GM18507 (cell line): ENCODE data around the gene ZEB1.
"Not testable (repeated sequence)": the region's sequence is repeated elsewhere in the genome, so short reads cannot be mapped to it uniquely, and the experiment has no call there.

Experiments
- DNase-seq: peaks from one replicate; pipeline ENCODE4 v3.0.0; 2011; ENCODE audit warnings: low read depth; ENCODE audit not compliant: insufficient read length; ENCODE audit errors: extremely low spot score
- FAIRE-seq: peaks from 2 replicates; lab custom pipeline; 2011; peaks lifted over from hg19 to GRCh38; lab: Jason Lieb, UNC

The ZEB1 gene

GRCh38 chr10:31404640-31405039 is 85.6 kb downstream of the ZEB1 start:
- FAIRE-seq (peak; percentile 33), DNase-seq (no peak)

- not testable (repeated sequence) for DNase-seq, FAIRE-seq
Measured at GRCh38 chr10:31405829-31406228, 86.8 kb downstream of the ZEB1 start.

DNA sequence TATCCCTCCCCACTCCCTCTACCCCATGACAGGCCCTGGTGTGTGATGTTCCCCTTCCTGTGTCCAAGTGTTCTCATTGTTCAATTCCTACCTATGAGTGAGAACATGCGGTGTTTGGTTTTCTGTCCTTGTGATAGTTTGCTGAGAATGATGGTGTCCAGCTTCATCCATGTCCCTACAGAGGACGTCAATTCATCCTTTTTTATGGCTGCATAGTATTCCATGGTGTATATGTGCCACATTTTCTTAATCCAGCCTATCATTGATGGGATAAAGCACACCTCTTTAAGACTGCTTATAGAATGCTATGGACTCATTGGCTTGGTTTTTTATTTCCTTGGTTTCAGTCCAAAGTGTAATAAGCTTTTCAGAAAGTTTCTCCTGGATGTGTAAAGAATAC is 93.4 kb downstream of the ZEB1 start:
- not testable (repeated sequence) for FAIRE-seq, DNase-seq

DNA sequence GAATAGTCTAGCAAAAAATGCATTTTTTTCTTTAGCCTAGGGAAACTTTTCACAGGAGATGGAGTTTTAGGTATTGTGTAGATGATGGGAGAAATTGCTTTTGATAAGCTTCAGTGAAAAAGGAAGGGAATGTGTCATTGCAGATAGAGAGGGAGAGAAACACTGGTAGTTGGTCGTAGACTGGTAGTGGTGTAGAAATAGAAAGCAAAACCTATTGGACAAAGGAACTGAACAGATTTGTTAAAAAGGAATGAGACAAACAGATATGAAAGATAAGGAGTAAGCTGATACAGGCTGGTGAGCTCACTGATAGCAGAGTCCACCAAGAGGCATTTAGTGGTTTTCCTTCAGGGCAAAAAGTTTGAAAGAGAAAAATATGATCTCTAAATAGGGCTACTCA is 94.3 kb downstream of the ZEB1 start:
- DNase-seq: no peak
- peak; percentile 9 for FAIRE-seq

DNA sequence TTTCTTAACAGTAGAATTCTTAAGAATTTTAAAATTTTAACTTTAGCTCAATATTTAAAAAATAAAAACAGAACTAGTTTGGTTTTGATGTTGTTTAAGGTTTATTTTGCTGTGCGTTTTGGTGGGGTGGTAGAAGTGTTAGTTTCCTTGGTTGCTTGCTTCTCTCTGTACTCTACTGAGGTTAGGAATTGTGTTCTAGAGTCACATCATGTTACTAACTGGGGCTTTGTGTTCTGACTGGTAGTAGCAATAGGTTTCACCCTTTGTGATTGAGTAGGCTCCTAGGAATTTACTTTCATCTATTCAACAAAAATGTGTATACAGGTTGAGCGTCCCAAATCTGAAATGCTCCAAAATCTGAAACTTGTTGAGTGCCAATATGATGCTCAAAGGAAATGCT is 99.5 kb downstream of the ZEB1 start:
- FAIRE-seq: no peak
- DNase-seq: no peak

- FAIRE-seq (no peak), DNase-seq (no peak)
Measured at GRCh38 chr10:31419394-31420063, 100.5 kb downstream of the ZEB1 start.

- DNase-seq (no peak), FAIRE-seq (no peak)
Measured at GRCh38 chr10:31421322-31421721, 102.3 kb downstream of the ZEB1 start.

GRCh38 chr10:31422634-31423033 is 103.6 kb downstream of the ZEB1 start:
- FAIRE-seq: no peak
- no peak for DNase-seq

DNA sequence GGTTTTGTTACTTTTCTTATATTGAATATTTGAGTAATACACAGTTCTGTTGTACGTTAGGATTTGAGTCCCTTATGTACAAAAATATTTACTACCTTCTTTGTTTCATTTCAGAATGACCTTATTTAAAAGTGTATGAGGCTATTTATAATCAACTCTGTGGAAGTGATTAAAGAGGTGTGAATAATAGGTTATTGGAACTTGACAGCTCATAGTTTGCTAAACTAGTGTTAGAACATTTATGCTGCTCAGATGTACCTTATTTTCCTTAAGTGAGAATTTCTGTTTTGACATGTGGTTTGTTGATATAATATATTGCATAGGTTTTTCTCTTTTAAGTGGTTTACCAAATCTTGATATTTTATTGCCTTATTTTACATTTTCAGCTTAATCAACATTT is 105.5 kb downstream of the ZEB1 start:
- no peak for FAIRE-seq

GRCh38 chr10:31426401-31426800 is 107.4 kb downstream of the ZEB1 start:
- no peak for FAIRE-seq
- no peak for DNase-seq

More for the DNA sequence above, 105.5 kb downstream of the ZEB1 start:
- DNase-seq: no peak

DNA sequence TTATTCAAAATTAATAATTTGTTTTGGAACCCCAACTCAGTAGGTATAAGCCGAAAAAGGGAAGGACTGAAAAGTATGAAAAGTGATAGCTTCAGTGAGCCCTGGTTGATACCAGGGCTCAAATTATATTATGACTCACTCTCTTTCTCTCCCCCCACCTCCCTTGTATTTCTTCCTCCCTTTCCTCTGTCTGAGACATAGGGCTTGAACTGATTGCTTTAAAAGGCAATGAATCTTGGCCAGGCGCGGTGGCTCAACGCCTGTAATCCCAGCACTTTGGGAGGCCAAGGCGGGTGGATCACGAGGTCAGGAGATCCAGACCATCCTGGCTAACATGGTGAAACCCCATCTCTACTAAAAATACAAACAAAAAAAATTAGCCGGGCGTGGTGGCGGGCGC is 108.3 kb downstream of the ZEB1 start:
- DNase-seq, FAIRE-seq: not testable (repeated sequence)

DNA sequence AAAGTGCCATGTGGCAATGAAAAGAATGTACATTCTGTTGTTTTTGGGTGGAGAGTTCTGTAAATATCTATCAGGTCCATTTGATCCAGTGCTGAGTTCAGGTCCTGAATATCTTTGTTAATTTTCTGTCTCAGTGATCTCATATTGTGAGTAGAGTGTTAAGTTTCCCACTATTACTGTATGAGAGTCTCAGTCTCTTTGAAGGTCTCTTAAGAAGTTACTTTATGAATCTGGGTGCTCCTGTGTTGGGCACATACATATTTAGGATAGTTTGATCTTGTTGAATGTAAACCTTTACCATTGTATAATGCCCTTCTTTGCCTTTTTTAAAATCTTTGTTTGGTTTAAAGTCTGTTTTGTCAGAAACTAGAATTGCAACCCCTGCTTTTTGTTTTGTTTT is 109.5 kb downstream of the ZEB1 start:
- FAIRE-seq: peak; percentile 66

GRCh38 chr10:31431021-31431420 is 112.0 kb downstream of the ZEB1 start:
- DNase-seq (no peak), FAIRE-seq (no peak)

More for the DNA sequence above, 109.5 kb downstream of the ZEB1 start:
- not testable (repeated sequence) for DNase-seq

GRCh38 chr10:31437959-31438358 is 118.9 kb downstream of the ZEB1 start:
- no peak for FAIRE-seq
- DNase-seq: no peak

DNA sequence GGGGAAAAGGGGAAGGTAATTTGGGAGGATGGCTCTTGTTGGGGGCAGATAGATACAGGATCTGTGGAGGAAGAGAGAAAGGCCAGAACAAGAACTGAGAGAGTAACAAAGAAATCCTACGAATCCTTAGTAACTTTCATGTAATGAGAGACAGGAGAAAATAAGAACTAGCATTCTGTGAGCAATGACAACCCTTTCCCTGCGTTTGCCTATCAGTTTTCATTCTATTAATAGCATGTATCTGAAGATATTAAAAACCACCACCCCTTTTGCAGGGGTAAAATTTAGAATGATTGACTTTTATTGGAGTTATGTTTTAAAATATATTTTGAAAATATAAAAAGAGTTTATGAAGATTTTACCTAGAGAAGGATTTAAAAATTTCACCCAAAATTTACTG is 132.8 kb downstream of the ZEB1 start:
- DNase-seq (no peak), FAIRE-seq (peak; percentile 46)

- DNase-seq (no peak), FAIRE-seq (no peak)
Measured at GRCh38 chr10:31456468-31456867, 137.5 kb downstream of the ZEB1 start.

DNA sequence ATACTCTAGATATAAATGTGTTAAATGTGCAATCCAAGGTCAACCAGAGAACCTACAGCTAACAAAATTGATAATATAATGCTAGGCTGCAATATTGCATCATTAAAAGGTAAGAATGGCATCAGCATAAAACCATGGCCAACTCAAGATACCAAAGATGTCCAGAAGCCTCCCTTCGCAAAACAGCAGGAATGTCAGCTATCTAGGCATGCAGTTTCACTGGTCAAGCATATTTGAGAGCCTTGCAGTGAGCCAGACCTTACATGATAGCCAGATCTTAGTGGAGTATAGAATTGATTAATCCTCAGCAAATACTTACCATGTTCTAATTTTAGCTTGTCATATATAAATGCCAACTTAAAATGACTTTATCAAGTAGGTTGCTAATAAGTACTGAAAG is 138.8 kb downstream of the ZEB1 start:
- FAIRE-seq (peak; percentile 12), DNase-seq (no peak)

GRCh38 chr10:31458974-31459373 is 140.0 kb downstream of the ZEB1 start:
- DNase-seq: no peak
- FAIRE-seq: no peak

DNA sequence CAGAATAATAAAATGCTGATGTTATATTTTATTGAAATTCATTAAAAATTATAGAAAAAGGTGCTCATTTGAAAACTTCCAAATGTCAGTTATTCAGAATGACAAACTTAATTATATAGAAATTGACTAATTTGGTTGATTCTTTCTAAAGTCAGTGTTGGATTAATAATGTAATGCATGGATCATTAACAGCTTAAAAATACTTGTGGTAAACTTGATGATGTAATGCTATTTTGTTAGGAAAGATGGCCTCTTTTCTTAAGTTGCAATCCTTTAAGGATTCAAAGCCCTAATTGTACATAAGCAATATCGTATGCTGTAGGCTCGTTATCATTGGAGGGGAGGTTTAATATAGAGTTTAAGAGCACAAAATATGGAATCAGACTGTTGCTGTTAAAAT is 141.2 kb downstream of the ZEB1 start:
- FAIRE-seq (no peak), DNase-seq (no peak)

GRCh38 chr10:31464552-31464951 is 145.5 kb downstream of the ZEB1 start:
- FAIRE-seq (peak; percentile 5), DNase-seq (no peak)

DNA sequence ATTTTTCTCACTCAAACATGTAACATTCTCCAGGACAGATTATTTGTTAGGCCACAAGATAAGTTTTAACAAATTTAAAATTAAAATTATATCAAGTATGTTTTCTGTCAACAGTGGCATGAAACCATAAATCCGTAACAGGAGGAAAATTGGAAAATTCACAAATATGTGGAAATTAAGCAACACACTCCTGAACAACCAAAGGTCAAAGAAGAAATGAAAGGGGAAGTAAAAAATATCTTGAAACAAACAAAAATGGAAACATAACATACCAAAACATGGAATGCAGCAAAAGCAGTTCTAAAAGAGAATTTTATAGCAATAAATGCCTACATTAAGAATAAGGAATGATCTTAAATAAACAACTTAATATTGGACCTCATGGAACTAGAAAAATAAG is 147.3 kb downstream of the ZEB1 start:
- FAIRE-seq (no peak), DNase-seq (no peak)
